NCI-H2171 treated with DMSO at 0.1 percent for 48 hours (cell line): Measurements from ENCODE around the gene ELP1.
"Not testable (repeated sequence)": the region's sequence is repeated elsewhere in the genome, so short reads cannot be mapped to it uniquely, and the experiment has no call there.

Source experiments
- DNase-seq: peaks from one replicate; lab custom pipeline; 2025; lab: John Stamatoyannopoulos, UW

The ELP1 gene

GRCh38 chr9:108933718-108934322 lies at the start of gene ELP1:
ELP1 (minus strand) TSS chr9:108934124; CDS start chr9:108931146, 2,978 bp downstream.
- DNase-seq, result peak; percentile 93

- peak; percentile 79 for DNase-seq
These were observed 47.0 kb upstream of the ELP1 start for GRCh38 chr9:108980893-108981292.

DNA sequence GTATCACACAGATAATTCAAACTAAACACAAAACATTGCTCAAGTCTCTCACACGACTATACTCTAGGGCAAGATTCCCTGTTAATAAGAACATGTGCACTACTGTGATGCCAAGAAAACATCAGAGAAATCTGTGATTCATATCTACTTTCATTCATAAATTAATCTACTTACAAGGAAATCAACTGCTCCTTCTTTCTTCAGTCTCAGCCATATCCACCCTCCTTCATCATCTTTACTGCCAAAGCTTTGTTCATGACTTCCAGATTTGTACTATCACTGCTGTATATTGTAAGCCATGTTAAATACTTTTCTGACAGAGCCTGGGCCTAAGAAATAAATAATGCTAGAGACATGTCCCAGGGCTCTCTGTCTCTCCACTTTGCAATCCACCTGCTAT lies 44.3 kb upstream of the ELP1 start:
- DNase-seq, result no peak

DNA sequence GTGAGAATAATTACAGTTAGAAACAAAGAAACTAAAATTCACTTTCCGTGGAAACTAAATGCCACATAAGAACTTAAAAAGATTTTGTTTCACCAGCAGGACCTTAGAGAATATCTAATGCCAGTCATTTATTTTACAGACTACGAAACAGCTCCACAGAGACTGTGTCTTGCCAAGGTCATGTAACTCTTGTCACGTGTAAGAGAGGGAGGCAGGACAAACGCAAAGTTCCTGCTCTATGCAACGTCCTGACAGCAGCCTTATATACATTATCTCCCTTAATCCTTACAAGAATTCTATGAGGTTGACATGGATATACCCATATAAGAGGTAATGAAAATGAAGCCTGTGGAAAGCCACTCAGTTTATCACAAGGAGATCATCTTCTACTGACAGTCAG lies 40.0 kb upstream of the ELP1 start:
- no peak for DNase-seq

GRCh38 chr9:108972626-108973209 lies 38.8 kb upstream of the ELP1 start:
- DNase-seq, result no peak

- DNase-seq, result no peak
These were observed 38.3 kb upstream of the ELP1 start for GRCh38 chr9:108972186-108972585.

- DNase-seq, result not testable (repeated sequence)
These were observed 37.5 kb upstream of the ELP1 start for GRCh38 chr9:108971392-108971791.

GRCh38 chr9:108967916-108968315 lies 34.0 kb upstream of the ELP1 start:
- DNase-seq, result no peak

DNA sequence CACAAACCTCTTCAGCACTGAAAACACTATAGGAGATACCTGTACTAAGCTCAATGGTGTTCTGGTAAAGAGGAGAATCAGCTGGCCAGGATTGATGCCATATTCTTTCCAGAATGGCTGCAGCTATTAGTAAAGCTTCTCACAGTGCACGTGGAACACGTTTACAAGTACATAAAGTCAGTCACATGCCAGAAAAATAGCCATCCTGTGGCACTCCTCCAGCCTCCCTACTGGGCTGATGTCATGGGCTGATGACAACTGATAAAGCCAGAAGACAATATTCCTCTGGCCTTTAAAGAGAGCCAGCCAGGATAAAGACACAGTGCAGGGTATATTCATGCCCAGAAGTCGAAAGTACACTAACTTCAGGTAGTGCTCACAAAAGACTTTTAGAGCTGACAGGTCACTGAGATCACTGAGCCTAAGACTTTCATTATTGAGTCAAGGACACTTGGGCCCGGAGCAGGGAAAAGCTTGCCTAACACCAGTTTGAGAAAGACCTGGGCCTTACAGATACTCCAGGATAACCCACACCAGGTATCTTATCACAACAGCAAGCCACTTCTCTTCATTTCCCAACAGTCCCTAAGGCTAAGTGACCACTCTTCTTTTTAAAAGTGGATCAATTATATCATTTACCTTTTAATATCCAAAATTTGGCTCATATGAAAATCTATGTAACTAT lies 29.7 kb upstream of the ELP1 start:
- no peak for DNase-seq

DNA sequence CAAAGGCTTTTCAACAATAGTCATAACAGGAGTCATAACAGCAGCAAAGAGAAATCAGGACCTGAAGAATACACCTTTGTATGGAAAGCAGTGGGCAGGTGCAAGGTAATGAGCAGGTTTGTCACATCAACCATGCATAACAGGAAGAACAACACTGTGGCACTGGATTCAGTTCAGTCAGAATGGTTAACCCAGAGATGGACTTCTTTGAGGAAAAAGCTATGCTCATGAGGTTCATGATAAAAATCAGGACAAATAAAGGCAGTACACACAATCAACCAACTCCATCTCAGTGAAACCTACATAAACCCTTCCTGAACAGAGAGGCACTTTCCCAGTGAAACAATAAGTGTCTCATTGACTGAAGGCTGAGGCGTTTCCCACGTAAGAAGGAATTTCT lies 27.2 kb upstream of the ELP1 start:
- DNase-seq, result no peak

- DNase-seq, result no peak
These were observed 26.4 kb upstream of the ELP1 start for GRCh38 chr9:108960331-108960730.

- no peak for DNase-seq
These were observed 22.7 kb upstream of the ELP1 start for GRCh38 chr9:108956631-108957026.

DNA sequence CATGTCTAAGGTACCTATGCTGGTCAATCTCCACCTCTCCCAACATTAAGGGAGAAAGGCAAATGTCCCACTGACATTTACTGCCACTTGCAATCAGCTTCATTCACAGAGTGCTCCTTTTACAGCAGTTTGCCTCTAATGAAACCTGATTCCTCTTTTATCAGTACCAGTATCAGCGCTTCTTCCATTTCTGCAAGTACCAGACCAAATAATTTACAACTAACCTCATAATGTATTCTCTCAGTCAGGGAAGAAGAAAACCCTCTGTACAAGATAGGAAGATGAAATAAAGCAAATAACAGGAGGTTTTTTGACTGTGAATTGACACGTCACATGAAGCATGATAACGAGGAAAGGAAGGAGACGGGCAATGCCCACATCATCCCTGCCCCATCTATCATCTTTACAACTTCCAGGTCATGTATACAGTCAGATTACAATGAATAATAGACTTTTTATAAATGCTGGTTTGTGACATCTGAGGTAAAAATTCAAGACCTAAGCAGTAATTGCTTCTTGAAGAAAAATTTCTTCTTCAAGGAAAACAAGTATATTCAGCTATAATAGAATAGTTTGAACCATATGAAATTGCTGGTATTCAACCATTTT lies 22.2 kb upstream of the ELP1 start:
- no peak for DNase-seq

GRCh38 chr9:108953983-108954574 lies 20.2 kb upstream of the ELP1 start:
- DNase-seq, result peak; percentile 56

DNA sequence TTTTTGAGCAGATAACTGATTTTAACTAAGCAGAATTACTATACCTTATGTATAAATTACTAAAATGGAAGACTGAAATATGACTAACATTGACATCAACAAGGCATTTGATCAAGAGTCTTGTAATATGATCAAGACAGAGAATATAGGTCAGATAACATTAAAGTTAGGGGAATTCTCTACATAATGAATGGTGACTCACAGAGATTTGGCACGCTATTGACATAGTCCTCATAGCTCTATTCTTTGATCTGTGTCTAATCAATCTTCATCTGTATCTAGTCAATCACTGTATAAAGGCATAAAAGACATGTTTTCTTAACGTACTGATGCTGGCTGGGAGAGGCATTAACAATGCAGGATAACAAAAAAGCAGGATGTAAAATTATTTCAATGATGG lies 17.7 kb upstream of the ELP1 start:
- DNase-seq, result no peak

DNA sequence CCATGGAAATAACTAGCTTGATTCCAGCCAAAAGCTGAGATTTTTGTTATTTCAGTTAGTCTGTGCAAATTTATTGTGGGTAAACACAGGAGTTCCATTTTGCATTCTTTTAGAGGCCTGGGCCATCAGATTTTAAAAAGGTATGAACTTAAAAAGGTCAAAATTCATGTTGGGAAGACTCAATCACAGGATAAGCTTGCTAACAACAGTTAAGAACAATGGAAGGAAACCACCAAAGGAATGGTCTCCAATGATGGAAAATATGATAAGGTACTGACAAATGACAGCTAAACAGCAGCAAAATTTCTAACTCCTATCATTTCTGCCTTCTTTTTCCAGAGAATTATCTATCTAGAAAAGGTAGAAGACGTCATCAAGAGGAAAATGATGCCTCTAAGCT lies 16.2 kb upstream of the ELP1 start:
- no peak for DNase-seq

DNA sequence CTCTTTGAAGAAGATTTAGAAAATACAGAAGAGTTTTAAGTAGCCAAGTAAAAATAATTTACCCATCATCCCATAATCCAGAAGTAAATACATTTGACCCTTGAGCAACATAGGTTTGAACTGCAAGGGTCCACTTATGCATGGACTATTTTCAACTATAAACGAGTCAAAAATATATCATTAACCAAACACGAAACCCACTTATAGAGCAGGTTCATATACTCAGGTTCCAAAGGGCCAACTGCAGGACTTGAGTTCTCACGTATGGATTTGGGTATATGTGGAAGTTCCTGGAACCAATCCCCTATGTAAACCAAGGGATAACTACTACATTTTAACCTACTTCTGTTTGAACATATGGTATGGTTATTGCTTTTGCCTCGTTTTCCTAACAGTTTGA lies 6.1 kb upstream of the ELP1 start:
- DNase-seq, result no peak

- no peak for DNase-seq
These were observed 3.8 kb upstream of the ELP1 start for GRCh38 chr9:108937561-108938305.

DNA sequence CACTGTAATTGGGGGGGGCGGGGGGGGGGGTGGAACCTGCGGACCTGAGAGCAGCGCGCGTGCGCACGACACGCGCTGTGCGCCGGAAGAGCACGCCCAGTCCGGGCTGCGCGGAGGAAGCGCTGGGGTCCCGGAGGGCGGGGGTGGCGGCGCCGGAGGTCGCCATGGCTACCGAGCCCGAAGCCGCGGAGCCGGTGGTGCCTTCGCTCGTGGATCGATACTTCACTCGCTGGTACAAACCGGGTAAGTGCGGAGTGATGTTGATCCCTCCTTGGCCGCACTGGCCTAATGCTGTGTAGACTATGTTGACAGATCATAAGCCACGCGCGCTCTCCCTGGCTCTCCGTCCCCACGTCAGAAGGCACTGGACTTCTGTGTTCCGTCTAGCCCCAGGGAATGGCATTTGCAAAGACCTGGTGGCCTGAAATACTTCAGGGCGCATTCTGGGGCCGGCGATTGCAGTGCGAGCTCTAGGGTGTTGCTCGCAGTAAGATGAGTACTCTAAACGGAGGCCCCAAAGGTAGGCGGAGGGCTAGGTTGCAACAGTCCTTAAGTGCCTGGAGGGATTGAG lies 484 bp upstream of the ELP1 start, which contains the start of gene ABITRAM:
Gene ABITRAM, plus strand, starts transcription at position 78 of the 571 bp plus-strand sequence. Its CDS starts 87 bp downstream, at position 165.
- DNase-seq, result peak; percentile 86

- peak; percentile 61 for DNase-seq
These were observed 650 bp downstream of the ELP1 start for GRCh38 chr9:108933231-108933717.

GRCh38 chr9:108928386-108928785 lies 5.5 kb downstream of the ELP1 start:
- DNase-seq, result no peak
